Duodenal mucosa (tissue), 2 donors: ENCODE results near the gene PORCN.

Experiments
- H3K27ac ChIP-seq: one replicate; pipeline ENCODE4 v1.7.0; 2013; ENCODE audit warnings: low read depth, low read length
- H3K27me3 ChIP-seq, 2 donors: one replicate each; pipeline ENCODE4 v1.7.0; 2013; ENCODE audit warnings: low read length in 2 of 2, control low read depth in 1 of 2; ENCODE audit not compliant: insufficient read depth in 2 of 2, control insufficient read depth in 1 of 2
- H3K36me3 ChIP-seq, 2 donors: one replicate each; pipeline ENCODE4 v1.7.0; 2013; ENCODE audit warnings: low read length in 2 of 2, control low read depth in 1 of 2; ENCODE audit not compliant: insufficient read depth in 2 of 2, control insufficient read depth in 1 of 2
- H3K4me1 ChIP-seq, 2 donors: one replicate each; pipeline ENCODE4 v1.7.0; 2013; ENCODE audit warnings: low read length in 2 of 2, control low read depth in 1 of 2; ENCODE audit not compliant: insufficient read depth in 2 of 2, control insufficient read depth in 1 of 2
- H3K4me3 ChIP-seq, 2 donors: one replicate each; pipeline ENCODE4 v1.7.0; 2013; ENCODE audit warnings: low read length in 2 of 2, low read depth in 1 of 2
- H3K9ac ChIP-seq, 2 donors: one replicate each; pipeline ENCODE4 v1.7.0; 2013; ENCODE audit warnings: low read length in 2 of 2, low read depth in 1 of 2
- H3K9me3 ChIP-seq, 2 donors: one replicate each; pipeline ENCODE4 v1.7.0; 2013; ENCODE audit warnings: low read length in 2 of 2, control low read depth in 1 of 2; ENCODE audit not compliant: control insufficient read depth in 1 of 2

Gene PORCN

DNA sequence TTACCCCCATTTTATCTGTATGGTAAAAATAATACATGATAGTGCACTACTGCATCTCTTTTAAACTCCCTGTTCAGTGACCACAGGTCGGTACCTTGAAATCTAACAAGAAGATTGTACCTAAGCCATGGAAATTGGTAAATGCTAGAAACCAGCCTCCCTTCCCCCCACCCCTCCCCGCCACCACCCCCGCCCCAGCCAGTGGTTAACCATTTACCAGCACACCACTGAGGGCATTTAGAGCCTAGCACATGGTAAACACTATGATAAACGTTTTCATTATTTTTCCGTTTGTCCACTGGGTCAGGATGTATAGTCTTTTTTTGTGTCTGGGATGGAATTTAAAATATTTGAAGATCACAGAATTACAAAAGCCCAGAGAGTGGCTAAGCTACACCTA, 33.5 kb upstream of the PORCN start:
- H3K4me1 ChIP-seq = peaks cover 3 to 14% of the 10 kb centered on the region in 2 donors
- H3K9me3 ChIP-seq = no peaks in the 10 kb centered on the region
- no peaks in the 10 kb centered on the region for H3K36me3 ChIP-seq
- peak overlapping the region; percentile 81 to 83 for H3K4me3 ChIP-seq
- H3K27ac ChIP-seq = no peak overlapping the region
- peak overlapping the region; percentile 32 to 83 for H3K9ac ChIP-seq
- H3K27me3 ChIP-seq = no peaks in the 10 kb centered on the region

DNA sequence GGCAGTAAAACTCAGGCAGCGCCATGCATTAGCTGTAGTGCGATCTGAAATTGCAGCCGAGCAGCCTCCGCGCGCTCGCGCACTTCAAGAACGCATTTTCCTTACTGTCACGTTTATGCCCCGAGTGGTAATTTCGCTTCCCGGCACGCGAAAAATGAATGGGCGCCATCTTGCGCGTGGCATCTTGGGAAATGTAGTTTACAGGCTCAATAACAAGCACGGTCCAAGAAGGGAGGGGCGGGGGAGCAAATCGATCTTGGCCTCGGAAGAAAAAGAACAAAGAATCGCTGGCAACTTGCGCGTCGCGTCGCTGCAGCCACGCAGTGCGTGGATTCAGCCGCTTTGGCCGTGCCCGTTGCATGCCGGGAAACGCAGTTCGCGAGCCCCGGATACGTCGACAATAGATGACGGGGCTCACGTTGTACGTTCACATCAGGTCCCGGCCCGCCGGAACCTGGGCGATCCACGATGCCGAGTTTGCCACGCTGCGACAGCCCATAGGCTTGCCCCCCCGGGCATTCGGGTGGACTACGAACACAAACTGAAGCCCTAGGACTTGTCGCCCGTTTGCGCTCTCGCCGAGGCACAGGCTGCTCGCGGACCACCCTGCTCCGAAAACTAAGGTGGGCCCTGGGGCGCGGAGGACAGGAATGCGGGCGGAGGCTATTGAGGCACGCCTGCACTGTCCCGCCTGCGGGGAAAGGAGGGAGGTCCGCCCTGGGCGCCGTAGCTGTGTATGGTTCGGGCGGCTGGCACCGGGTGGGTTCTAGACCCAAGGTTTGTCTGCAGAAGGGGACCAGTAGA, 32.8 kb upstream of the PORCN start, which contains the start of gene FTSJ1:
Gene FTSJ1 (plus strand): TSS at position 426 of the 804 bp plus-strand sequence. CDS start 1,849 bp downstream, outside the sequence.
- H3K9me3 ChIP-seq = no peaks in the 10 kb centered on the region
- no peaks in the 10 kb centered on the region for H3K27me3 ChIP-seq
- H3K9ac ChIP-seq = peak within 1 kb of the TSS; percentile 77 to 83
- H3K4me3 ChIP-seq = peak within 1 kb of the TSS; percentile 81 to 83
- peaks cover 3% of the 10 kb centered on the region in 2 donors for H3K36me3 ChIP-seq
- H3K27ac ChIP-seq = peak within 1 kb of the TSS; percentile 32
- H3K4me1 ChIP-seq = peaks cover 3 to 14% of the 10 kb centered on the region in 2 donors

DNA sequence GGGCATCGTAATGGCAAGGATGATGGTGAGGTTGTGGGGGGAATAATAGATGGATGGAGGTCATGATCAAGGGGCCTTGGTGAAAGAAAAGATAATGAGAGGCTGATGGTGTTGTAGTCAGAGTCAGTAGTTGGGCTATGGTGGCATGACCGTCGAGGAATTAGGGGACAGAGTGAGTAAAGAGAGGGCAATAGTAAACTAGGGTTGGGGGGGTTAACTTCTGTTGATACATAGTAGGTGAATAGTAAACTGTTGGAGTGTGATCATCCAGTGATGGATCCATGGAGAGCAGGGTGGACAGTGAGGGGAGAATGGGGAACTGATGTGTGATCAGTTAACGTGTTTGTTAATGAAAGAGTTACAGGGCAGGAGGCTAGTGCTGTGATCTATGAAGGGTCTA, 31.9 kb upstream of the PORCN start:
- Histone ChIP-seq H3K27ac (no peak overlapping the region), H3K4me3 (peak overlapping the region; percentile 81 to 83)

GRCh38 chrX:48477960-48478755, 30.6 kb upstream of the PORCN start:
- H3K4me3 ChIP-seq = no peak overlapping the region
- H3K9ac ChIP-seq = no peak overlapping the region
- H3K36me3 ChIP-seq = peaks cover 12 to 20% of the 10 kb centered on the region in 2 donors
- no peaks in the 10 kb centered on the region for H3K27me3 ChIP-seq
- H3K4me1 ChIP-seq = peaks cover 3 to 14% of the 10 kb centered on the region in 2 donors
- no peaks in the 10 kb centered on the region for H3K9me3 ChIP-seq
- H3K27ac ChIP-seq = no peak overlapping the region

More for the DNA sequence above, 31.9 kb upstream of the PORCN start:
- Histone ChIP-seq H3K9ac (peak overlapping the region; percentile 77 to 83), H3K9me3 (no peaks in the 10 kb centered on the region), H3K4me1 (peaks cover 3 to 14% of the 10 kb centered on the region in 2 donors), H3K27me3 (no peaks in the 10 kb centered on the region), H3K36me3 (peaks cover 9 to 11% of the 10 kb centered on the region in 2 donors)

- H3K4me3 ChIP-seq = no peak overlapping the region
- no peak overlapping the region for H3K9ac ChIP-seq
- H3K27ac ChIP-seq = no peak overlapping the region
- H3K9me3 ChIP-seq = no peaks in the 10 kb centered on the region
- H3K4me1 ChIP-seq = peaks cover 3 to 14% of the 10 kb centered on the region in 2 donors
- peaks cover 12 to 26% of the 10 kb centered on the region in 2 donors for H3K36me3 ChIP-seq
- H3K27me3 ChIP-seq = no peaks in the 10 kb centered on the region
Measured at GRCh38 chrX:48478806-48479205, 30.0 kb upstream of the PORCN start.

DNA sequence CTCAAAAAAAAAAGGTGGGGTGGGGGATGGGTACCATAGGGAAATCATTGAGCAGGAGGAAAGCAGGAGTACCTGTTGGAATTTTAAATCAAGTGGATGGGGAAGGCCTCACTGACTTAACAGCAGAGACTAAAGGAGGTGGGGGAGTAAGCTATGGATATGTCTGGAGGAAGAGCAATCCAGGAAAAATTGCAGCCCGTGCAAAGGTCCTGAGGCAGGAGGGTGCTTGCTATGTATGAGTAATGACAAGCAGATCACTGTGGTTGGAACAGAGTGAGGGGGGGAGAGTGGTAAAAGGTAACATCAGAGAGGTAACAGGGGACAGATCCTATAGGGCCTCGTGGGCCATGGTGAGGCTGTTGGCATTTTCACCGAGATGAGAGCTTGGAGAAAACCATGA, 28.6 kb upstream of the PORCN start:
- H3K36me3 ChIP-seq = peaks cover 12 to 28% of the 10 kb centered on the region in 2 donors
- no peaks in the 10 kb centered on the region for H3K9me3 ChIP-seq
- no peaks in the 10 kb centered on the region for H3K27me3 ChIP-seq
- peaks cover 3 to 10% of the 10 kb centered on the region in 2 donors for H3K4me1 ChIP-seq
- H3K27ac ChIP-seq = no peak overlapping the region
- H3K9ac ChIP-seq = no peak overlapping the region
- H3K4me3 ChIP-seq = no peak overlapping the region

DNA sequence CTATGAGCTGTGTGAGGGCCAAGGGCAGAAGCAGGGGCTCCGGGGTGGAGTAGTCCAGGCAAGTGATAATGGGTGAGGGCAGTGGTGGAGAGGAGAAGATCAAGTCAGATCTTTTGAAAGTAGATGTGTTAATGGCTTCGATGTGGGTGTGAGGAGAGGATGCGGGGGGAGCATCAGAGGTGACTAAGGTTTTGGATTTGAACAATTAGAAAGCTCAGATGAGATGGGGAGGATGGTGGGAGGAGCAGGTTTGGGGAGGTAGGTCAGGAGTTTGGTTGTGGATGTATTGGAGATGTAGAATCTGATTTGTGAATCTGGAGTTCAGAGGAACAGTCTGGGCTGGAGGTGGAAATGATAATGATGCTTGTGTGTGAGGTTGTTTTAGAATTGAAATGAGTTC, 28.2 kb upstream of the PORCN start:
- Histone ChIP-seq H3K4me3 (no peak overlapping the region), H3K27ac (no peak overlapping the region), H3K9me3 (no peaks in the 10 kb centered on the region), H3K27me3 (no peaks in the 10 kb centered on the region), H3K4me1 (peaks cover 3 to 9% of the 10 kb centered on the region in 2 donors), H3K9ac (no peak overlapping the region), H3K36me3 (peaks cover 12 to 30% of the 10 kb centered on the region in 2 donors)

- Histone ChIP-seq H3K36me3 (peaks cover 12 to 30% of the 10 kb centered on the region in 2 donors), H3K27me3 (no peaks in the 10 kb centered on the region), H3K9ac (no peak overlapping the region), H3K4me3 (no peak overlapping the region), H3K27ac (no peak overlapping the region), H3K9me3 (no peaks in the 10 kb centered on the region), H3K4me1 (peaks cover 0 to under 1% of the 10 kb centered on the region in 2 donors)
Measured at GRCh38 chrX:48482526-48482925, 26.3 kb upstream of the PORCN start.

DNA sequence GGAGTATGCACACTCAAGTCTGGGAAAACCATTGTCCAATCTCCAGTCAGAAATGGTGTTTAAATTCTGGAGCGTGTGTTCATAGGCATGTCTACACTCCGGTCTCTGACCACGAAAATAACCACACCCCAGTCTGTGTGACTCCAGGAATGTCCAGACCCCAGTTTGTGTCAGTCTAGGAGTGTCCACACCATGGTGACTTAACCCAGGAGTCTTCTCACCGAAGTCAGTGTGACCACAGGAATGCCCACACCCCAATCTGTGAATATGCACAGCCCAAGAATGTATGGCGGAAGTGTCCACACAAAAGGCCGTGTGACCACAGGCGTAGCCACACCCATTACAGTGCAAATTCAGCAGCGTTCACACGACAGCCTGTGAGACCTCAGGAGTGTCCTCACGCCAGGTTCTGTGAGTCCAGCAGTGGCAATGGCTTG, 21.4 kb upstream of the PORCN start:
- H3K27me3 ChIP-seq = no peaks in the 10 kb centered on the region
- H3K36me3 ChIP-seq = peaks cover 1 to 14% of the 10 kb centered on the region in 2 donors
- H3K4me3 ChIP-seq = no peak overlapping the region
- H3K9ac ChIP-seq = no peak overlapping the region
- no peaks in the 10 kb centered on the region for H3K9me3 ChIP-seq
- H3K4me1 ChIP-seq = no peaks in the 10 kb centered on the region
- no peak overlapping the region for H3K27ac ChIP-seq

GRCh38 chrX:48488034-48488433, 20.8 kb upstream of the PORCN start:
- Histone ChIP-seq H3K4me1 (no peaks in the 10 kb centered on the region), H3K36me3 (peaks cover 0 to 9% of the 10 kb centered on the region in 2 donors), H3K4me3 (no peak overlapping the region), H3K9me3 (no peaks in the 10 kb centered on the region), H3K27me3 (no peaks in the 10 kb centered on the region), H3K9ac (no peak overlapping the region), H3K27ac (no peak overlapping the region)
